ENCODE measurements around the gene PPP4C.

DNA sequence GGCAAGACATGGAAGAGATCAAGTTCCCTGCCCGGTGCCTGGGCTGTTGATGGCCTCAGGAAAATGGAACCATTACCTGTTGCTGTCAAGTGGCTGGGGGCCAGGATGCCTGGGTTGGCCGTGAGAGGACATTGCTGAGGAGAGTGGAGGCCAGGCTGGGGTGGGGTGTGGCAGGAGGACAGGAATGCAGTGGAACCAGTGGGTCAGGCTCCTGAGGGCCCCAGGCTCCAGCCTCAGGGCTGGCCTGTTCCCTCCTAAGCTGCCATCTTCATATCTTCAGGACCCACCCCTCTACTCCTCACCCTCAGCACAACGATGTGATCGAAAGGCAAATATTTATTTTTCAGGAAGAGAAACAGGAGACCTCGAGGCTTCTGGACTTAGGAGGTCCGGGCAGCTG lies 28.7 kb downstream of the PPP4C start:
- TF ChIP-seq, protein P1, sequence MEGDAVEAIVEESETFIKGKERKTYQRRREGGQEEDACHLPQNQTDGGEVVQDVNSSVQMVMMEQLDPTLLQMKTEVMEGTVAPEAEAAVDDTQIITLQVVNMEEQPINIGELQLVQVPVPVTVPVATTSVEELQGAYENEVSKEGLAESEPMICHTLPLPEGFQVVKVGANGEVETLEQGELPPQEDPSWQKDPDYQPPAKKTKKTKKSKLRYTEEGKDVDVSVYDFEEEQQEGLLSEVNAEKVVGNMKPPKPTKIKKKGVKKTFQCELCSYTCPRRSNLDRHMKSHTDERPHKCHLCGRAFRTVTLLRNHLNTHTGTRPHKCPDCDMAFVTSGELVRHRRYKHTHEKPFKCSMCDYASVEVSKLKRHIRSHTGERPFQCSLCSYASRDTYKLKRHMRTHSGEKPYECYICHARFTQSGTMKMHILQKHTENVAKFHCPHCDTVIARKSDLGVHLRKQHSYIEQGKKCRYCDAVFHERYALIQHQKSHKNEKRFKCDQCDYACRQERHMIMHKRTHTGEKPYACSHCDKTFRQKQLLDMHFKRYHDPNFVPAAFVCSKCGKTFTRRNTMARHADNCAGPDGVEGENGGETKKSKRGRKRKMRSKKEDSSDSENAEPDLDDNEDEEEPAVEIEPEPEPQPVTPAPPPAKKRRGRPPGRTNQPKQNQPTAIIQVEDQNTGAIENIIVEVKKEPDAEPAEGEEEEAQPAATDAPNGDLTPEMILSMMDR (conservative IDR thresholded peaks at IDR 0.05) = no peak
- TF ChIP-seq EZH2 (IDR thresholded peaks at IDR 0.05; ENCODE audit: low read depth) = no peak

Measured in PC-9 (cell line).